Left lung (tissue), 10 donors: Measurements from ENCODE around the gene LSG1. TPM values are rescaled to one million over a fixed set of nuclear protein-coding genes. Genes with fewer than 3 reads are reported as not detected.

Source experiments
- ATAC-seq: fragments of 200-7000 bp; cut with Tn5 transposase; one replicate; pipeline ENCODE4 v1.9.1; 2020; ENCODE audit warnings: moderate library complexity
- DNase-seq, 4 donors: peaks; one replicate each; pipeline ENCODE4 v3.0.0-alpha.2; 2013 to 2020
- H3K27ac ChIP-seq, 2 donors: fragments of 200-600 bp; sonication (generic) in 1 of 2; one replicate each; pipeline versions ENCODE4 v1.5.0 to v1.8.0; 2020 to 2021
- H3K27me3 ChIP-seq, 2 donors: fragments of 200-600 bp; sonication (generic) in 1 of 2; one replicate each; pipeline versions ENCODE4 v1.5.0 to v1.8.0; 2020 to 2021
- H3K36me3 ChIP-seq, 2 donors: fragments of 200-600 bp; sonication (generic) in 1 of 2; one replicate each; pipeline versions ENCODE4 v1.5.0 to v1.8.0; 2020 to 2021
- H3K4me1 ChIP-seq, 2 donors: fragments of 200-600 bp; one replicate each; pipeline ENCODE4 v1.8.0; 2021
- H3K4me3 ChIP-seq, 2 donors: fragments of 200-600 bp; sonication (generic) in 1 of 2; one replicate each; pipeline versions ENCODE4 v1.5.0 to v1.8.0; 2020 to 2021; ENCODE audit warnings: mild to moderate bottlenecking in 1 of 2
- H3K9me3 ChIP-seq, 2 donors: fragments of 200-600 bp; sonication (generic) in 1 of 2; one replicate each; pipeline versions ENCODE4 v1.5.0 to v1.8.0; 2020 to 2021
- CTCF ChIP-seq, 2 donors: fragments of 200-600 bp; sonication (generic) in 1 of 2; IDR thresholded peaks; one replicate each; pipeline versions ENCODE4 v1.5.0 to v1.8.0; 2021; ENCODE audit warnings: antibody characterized with exemption in 2 of 2
- intact Hi-C, 2 donors: fragments of 100-400 bp; cut with DNase I; formaldehyde crosslinking; loops; one replicate each; pipeline versions ENCODE4 v1.11.2 to v1.14.2; 2022
- polyA plus RNA-seq, 6 donors: library from polyadenylated mRNA; unstranded; fragments of 120-200 nt; gene quantifications; one replicate each; pipeline ENCODE4 v1.2.1, GENCODE V29; 2013; ENCODE audit not compliant: insufficient read length in 6 of 6
- total RNA-seq, 2 donors: library from RNA; stranded (reverse); fragmentation: NEBNext Ultra II Directional; extraction: Animal tissue kit (Norgen Biotek cat#: 25700); gene quantifications; one replicate each; pipeline ENCODE4 v1.2.1, GENCODE V29; 2021
- donor health status: DM: no; HTN: yes; CAD: no.
- donor health status: DM: no; HTN: no; CAD: no.

The LSG1 gene
- total and polyA plus RNA-seq, 8 donors, result 18.2 to 74.0 (median 46.9) TPM

DNA sequence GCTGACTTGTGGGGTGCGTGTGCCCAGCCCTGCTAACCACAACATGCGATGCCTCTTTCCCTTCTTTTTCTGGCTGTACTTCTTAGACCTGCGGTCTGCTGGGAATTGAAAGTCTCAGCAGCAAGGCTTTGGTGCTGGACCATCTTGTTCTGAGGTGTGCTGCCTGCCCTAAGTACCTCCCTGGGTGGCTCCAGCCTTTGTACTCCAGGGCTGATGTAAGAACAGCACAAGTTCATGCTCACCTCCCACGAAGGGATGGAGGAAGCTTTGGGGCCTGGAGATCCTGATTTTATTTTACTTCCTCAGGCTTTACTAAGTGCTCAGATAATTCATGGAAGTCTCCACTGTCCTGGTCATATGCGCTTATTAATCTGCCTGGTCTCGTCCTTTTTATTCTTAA, 42.6 kb upstream of the LSG1 start:
- DNase-seq, result no peak
- H3K36me3 ChIP-seq, result no peaks in the 10 kb centered on the region
- no peaks in the 10 kb centered on the region for H3K27me3 ChIP-seq
- H3K4me3 ChIP-seq, result no peak overlapping the region
- no peaks in the 10 kb centered on the region for H3K4me1 ChIP-seq
- no peak for TF ChIP-seq CTCF (IDR thresholded peaks at IDR 0.05)
- ATAC-seq, result no peak
- no peaks in the 10 kb centered on the region for H3K9me3 ChIP-seq
- intact Hi-C loops, result no loop called here
- H3K27ac ChIP-seq, result no peak overlapping the region

GRCh38 chr3:194714137-194714455, 42.1 kb upstream of the LSG1 start:
- H3K27ac ChIP-seq, result no peak overlapping the region
- H3K4me1 ChIP-seq, result no peaks in the 10 kb centered on the region
- no peaks in the 10 kb centered on the region for H3K36me3 ChIP-seq
- no peaks in the 10 kb centered on the region for H3K9me3 ChIP-seq
- DNase-seq (no peak), ATAC-seq (no peak)
- no peak for TF ChIP-seq CTCF (IDR thresholded peaks at IDR 0.05)
- H3K4me3 ChIP-seq, result no peak overlapping the region
- intact Hi-C loops, result no loop called here
- no peaks in the 10 kb centered on the region for H3K27me3 ChIP-seq

DNA sequence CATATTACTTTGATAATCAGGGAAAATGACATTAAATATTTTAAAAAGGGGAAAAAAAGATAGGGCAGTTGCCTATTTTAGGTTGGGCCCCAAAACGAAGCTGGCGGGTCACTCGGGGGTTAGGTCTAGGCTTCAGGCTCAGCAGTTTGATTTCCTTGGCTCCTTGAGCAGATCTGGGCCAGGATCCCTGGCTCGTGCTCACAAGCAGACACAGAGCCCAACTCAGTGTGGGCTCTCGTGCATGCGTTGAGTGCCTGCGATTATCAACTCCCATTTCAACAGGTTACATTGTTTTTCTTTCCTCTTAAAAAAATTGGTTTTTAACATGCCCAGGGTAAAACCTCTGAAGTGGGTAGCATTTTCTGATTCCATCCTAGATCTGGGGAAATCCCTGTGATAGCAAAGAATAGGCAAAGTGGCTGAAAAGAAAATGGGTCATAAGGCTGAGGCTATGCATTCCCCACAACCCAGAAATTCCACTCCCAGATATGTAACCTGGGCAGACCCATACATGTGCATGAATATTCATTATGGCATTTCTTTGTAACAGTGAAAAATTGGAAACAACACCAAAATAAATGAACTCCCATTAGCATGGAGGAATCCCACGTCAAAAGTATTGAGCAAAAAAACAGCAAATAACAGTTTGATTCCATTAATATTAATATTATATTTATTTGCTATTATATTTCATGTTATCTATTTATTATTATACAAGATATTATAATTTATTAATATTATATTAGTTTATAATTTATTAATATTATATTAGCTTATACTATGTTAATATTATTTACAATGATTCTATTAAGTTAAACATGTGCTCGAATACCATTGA, 41.5 kb upstream of the LSG1 start:
- Histone ChIP-seq H3K4me1 (no peaks in the 10 kb centered on the region), H3K27me3 (no peaks in the 10 kb centered on the region), H3K4me3 (no peak overlapping the region), H3K36me3 (no peaks in the 10 kb centered on the region), H3K9me3 (no peaks in the 10 kb centered on the region), H3K27ac (no peak overlapping the region)
- ATAC-seq, result no peak
- no peak for DNase-seq
- TF ChIP-seq CTCF (IDR thresholded peaks at IDR 0.05), result no peak
- intact Hi-C loops, result no loop called here

DNA sequence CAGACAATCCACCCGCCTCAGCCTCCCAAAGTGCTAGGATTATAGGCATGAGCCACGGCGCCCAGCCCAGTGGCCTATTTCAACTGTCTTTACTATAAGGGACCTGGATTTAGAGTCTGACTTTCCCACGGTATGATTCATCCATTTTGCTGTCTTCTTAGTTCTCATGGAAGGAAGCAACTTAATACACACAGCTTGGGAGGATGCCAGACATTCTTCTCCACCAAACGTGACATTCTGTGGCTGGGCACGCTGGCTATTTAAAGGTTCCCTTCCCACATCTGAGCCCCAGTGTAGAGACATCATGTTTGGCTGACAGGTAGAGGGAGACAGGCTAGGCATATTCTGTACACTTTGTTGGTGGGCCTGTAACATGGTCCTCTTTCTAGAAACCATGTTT, 39.9 kb upstream of the LSG1 start:
- Histone ChIP-seq H3K4me1 (no peaks in the 10 kb centered on the region), H3K36me3 (no peaks in the 10 kb centered on the region), H3K27ac (no peak overlapping the region), H3K4me3 (no peak overlapping the region), H3K27me3 (no peaks in the 10 kb centered on the region), H3K9me3 (no peaks in the 10 kb centered on the region)
- intact Hi-C loops, result no loop called here
- ATAC-seq (no peak), DNase-seq (peak in 1 of 4 donors; percentile 30)
- no peak for TF ChIP-seq CTCF (IDR thresholded peaks at IDR 0.05)

- Histone ChIP-seq H3K9me3 (no peaks in the 10 kb centered on the region), H3K4me3 (no peak overlapping the region), H3K4me1 (no peaks in the 10 kb centered on the region), H3K27me3 (no peaks in the 10 kb centered on the region), H3K36me3 (no peaks in the 10 kb centered on the region), H3K27ac (no peak overlapping the region)
- no peak for ATAC-seq
- TF ChIP-seq CTCF (IDR thresholded peaks at IDR 0.05), result no peak
- intact Hi-C loops, result no loop called here
- no peak for DNase-seq
Measured at GRCh38 chr3:194711286-194711685, 39.3 kb upstream of the LSG1 start.
